ENCODE data around the gene SMYD4.
A peak's percentile ranks its signal among the peaks of the same experiment; 100 is the strongest.

Gene SMYD4

GRCh38 chr17:1729966-1730325, 99.8 kb downstream of the SMYD4 start:
- peak; percentile 51 for DNase-seq

Data from inflammatory macrophage treated with lipopolysaccharide for 4 hours (primary cell).